CD4-positive, alpha-beta memory T cell (primary cell): ENCODE results near the gene AP3D1. TPM values are rescaled to one million over a fixed set of nuclear protein-coding genes. Genes with fewer than 3 reads are reported as not detected.

Experiments used
- CTCF ChIA-PET: fragments of 350-600 bp; sonication (Branson Sonifier 250); formaldehyde crosslinking; loops from one replicate; lab custom pipeline; 2021; ENCODE audit warnings: inconsistent platforms; ENCODE audit not compliant: partially characterized antibody; lab: Charles Lee
- POLR2A ChIA-PET: fragments of 350-600 bp; sonication (Branson Sonifier 250); formaldehyde crosslinking; loops from one replicate; lab custom pipeline; 2021; ENCODE audit not compliant: partially characterized antibody; lab: Charles Lee
- DNase-seq, 5 donors: peaks; one replicate each; pipeline versions ENCODE4 v3.0.0 to v3.0.0-alpha.2; 2020 to 2022; ENCODE audit warnings: mixed read lengths in 1 of 5
- H3K27ac ChIP-seq: one replicate; pipeline ENCODE4 v1.7.0; 2013; ENCODE audit warnings: low read depth, low read length
- H3K27me3 ChIP-seq: 2 replicates; pipeline ENCODE4 v1.7.0; 2013; ENCODE audit warnings: mild to moderate bottlenecking, low read length, moderate library complexity; ENCODE audit not compliant: insufficient read depth
- H3K36me3 ChIP-seq: 2 replicates; pipeline ENCODE4 v1.7.0; 2013; ENCODE audit warnings: mild to moderate bottlenecking, low read length, moderate library complexity; ENCODE audit not compliant: insufficient read depth
- H3K4me1 ChIP-seq: 2 replicates; pipeline ENCODE4 v1.7.0; 2013; ENCODE audit warnings: mild to moderate bottlenecking, low read length, moderate library complexity; ENCODE audit not compliant: insufficient read depth
- H3K4me3 ChIP-seq, 2 donors: one replicate each; pipeline ENCODE4 v1.7.0; 2013; ENCODE audit warnings: low read length in 2 of 2, mild to moderate bottlenecking in 1 of 2
- H3K9me3 ChIP-seq, 2 donors: one replicate each; pipeline ENCODE4 v1.7.0; 2013; ENCODE audit warnings: low read length in 2 of 2, control low read depth in 1 of 2; ENCODE audit not compliant: control insufficient read depth in 1 of 2
- H3K27ac Mint-ChIP-seq, 7 donors: one replicate each; pipeline ENCODE4 v1.8.0; 2020 to 2021; ENCODE audit warnings: mixed read lengths in 7 of 7, mild to moderate bottlenecking in 6 of 7, inconsistent platforms in 3 of 7, moderate library complexity in 3 of 7
- H3K27me3 Mint-ChIP-seq, 2 donors: one replicate each; pipeline ENCODE4 v1.8.0; 2020 to 2021; ENCODE audit warnings: mixed read lengths in 2 of 2
- H3K36me3 Mint-ChIP-seq, 2 donors: one replicate each; pipeline ENCODE4 v1.8.0; 2020 to 2021; ENCODE audit warnings: mixed read lengths in 2 of 2, inconsistent platforms in 1 of 2, mild to moderate bottlenecking in 1 of 2
- H3K4me1 Mint-ChIP-seq, 4 donors: one replicate each; pipeline ENCODE4 v1.8.0; 2020 to 2021; ENCODE audit warnings: mixed read lengths in 4 of 4, mild to moderate bottlenecking in 1 of 4
- H3K4me3 Mint-ChIP-seq, 8 donors: one replicate each; pipeline ENCODE4 v1.8.0; 2020 to 2021; ENCODE audit warnings: mixed read lengths in 8 of 8, mild to moderate bottlenecking in 7 of 8, moderate library complexity in 6 of 8, inconsistent platforms in 3 of 8
- H3K9me3 Mint-ChIP-seq, 8 donors: one replicate each; pipeline ENCODE4 v1.8.0; 2020 to 2021; ENCODE audit warnings: mixed read lengths in 8 of 8, mild to moderate bottlenecking in 5 of 8, inconsistent platforms in 3 of 8, moderate library complexity in 1 of 8
- intact Hi-C: fragments of 100-400 bp; cut with micrococcal nuclease; formaldehyde crosslinking; loops from one replicate; pipeline ENCODE4 v1.15.1; 2023
- polyA plus RNA-seq, 2 donors: library from polyadenylated mRNA; unstranded; fragments of 300-500 nt; fragmentation: Illumina TruSeq; gene quantifications; one replicate each; pipeline ENCODE4 v1.2.3, GENCODE V29; 2021
- total RNA-seq, 2 experiments: library from RNA; stranded (reverse); gene quantifications; one replicate each; pipeline ENCODE4 v1.2.3, GENCODE V29; 2021

Gene AP3D1
- total and polyA plus RNA-seq, 4 experiments from 2014 or later, result 6.7 to 87.2 (median 69.8) TPM

DNA sequence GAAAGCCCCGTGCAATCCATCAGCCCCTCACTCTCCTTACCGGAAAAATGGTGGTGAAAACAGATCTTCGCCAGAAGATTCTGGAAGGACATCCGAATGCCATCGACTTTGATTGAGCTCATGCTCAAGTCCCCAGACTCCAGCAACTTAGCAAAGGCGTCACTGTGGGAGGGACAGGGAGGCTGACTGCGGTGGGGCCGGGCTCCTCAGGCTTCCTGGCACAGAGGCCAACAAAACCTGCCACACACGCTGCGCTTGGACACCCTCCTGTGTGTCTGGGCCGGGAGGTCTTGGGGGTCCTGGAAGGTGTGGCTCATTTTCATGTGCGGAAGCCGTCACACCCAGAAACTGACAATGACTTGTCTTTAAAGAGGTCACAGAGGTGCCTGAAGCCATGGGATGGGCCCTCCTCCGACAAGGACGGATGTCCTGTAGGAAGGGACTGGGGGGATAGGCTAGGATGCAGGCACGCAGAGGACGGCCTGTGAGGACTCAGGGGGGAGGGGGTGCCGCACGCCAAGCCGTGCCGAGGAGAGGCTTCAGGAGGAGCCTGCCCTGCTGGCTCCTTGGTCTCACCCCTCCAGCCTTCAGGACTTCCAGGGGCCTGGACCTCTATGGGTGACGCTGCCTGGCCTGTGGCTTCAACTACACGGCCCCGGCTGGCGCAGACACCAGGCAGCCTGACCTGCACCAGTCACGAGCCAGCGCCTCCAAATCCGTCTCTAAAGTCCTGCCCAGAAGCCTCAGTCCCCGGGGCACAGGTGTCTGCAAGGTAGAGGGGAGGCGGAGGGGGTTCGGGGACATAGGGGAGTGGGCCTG lies 42.1 kb downstream of the AP3D1 start:
- Histone ChIP-seq H3K27ac (no peak overlapping the region), H3K27me3 (no peaks in the 10 kb centered on the region), H3K4me3 (no peak overlapping the region), H3K9me3 (no peaks in the 10 kb centered on the region), H3K36me3 (peaks cover 56% of the 10 kb centered on the region), H3K4me1 (no peaks in the 10 kb centered on the region)
- Mint-ChIP-seq H3K9me3 (peaks cover 0 to 9% (median 2%) of the 10 kb centered on the region in 8 donors), H3K27me3 (no peaks in the 10 kb centered on the region), H3K4me1 (peaks cover 0 to 11% (median 8%) of the 10 kb centered on the region in 4 donors), H3K27ac (peak overlapping the region in 1 of 7 donors; percentile 6), H3K36me3 (peaks cover 53 to 58% of the 10 kb centered on the region in 2 donors), H3K4me3 (no peak overlapping the region)
- intact Hi-C loops, result no loop called here
- ChIA-PET CTCF (no interaction called here), POLR2A (interaction anchor here (1.2 to 1.4 kb wide), 2 partner anchors 19 to 39 kb away, joined by 4 read pairs; no protein-coding TSS in a partner anchor)
- no peak for DNase-seq

DNA sequence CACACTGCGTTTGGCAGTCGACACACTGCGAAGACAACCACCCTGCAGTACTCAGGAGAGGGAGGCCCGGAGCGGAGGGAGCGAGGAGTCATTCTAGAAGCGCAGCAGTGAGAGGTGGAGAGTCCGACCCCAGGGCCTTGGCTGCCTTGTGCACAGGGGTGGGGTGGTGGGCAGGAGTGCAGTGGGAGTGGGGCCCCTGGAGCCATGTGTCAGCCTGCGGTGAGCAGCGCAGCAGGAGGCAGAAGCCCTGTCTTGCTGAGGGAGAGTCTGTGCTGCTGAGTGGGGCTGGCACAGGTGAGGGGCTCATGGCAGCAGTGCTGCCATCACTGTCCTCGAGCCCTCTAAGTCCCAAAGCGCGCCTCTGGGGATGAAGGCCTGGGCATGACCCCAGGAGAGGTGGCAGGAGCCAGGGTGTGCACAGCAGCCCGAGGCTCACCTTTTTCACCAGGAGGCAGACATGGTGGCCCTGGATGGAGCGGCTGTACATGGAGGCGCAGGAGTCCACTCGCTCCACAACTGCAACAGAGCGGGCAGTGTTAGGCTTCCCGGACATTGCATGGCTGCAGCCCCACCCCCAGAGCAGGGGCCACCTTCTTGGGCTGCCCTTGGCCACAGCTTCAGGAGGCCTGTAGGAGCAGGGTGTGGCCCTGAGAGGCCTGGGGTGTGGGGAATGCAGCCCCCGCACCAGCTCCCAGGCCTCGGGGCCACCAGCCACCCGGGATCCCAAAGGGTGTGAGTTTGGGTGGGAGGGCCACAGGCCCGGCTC lies 42.9 kb downstream of the AP3D1 start:
- Mint-ChIP-seq H3K36me3 (peaks cover 55 to 60% of the 10 kb centered on the region in 2 donors), H3K9me3 (peaks cover 0 to 9% (median 2%) of the 10 kb centered on the region in 8 donors), H3K4me3 (no peak overlapping the region), H3K27me3 (no peaks in the 10 kb centered on the region), H3K4me1 (peaks cover 0 to 12% (median 8%) of the 10 kb centered on the region in 4 donors), H3K27ac (no peak overlapping the region)
- no peak overlapping the region for H3K4me3 ChIP-seq
- peaks cover 48% of the 10 kb centered on the region for H3K36me3 ChIP-seq
- H3K9me3 ChIP-seq, result no peaks in the 10 kb centered on the region
- ChIA-PET POLR2A (no interaction called here), CTCF (no interaction called here)
- no peak overlapping the region for H3K27ac ChIP-seq
- DNase-seq, result no peak
- intact Hi-C loops, result no loop called here
- no peaks in the 10 kb centered on the region for H3K27me3 ChIP-seq
- no peaks in the 10 kb centered on the region for H3K4me1 ChIP-seq

DNA sequence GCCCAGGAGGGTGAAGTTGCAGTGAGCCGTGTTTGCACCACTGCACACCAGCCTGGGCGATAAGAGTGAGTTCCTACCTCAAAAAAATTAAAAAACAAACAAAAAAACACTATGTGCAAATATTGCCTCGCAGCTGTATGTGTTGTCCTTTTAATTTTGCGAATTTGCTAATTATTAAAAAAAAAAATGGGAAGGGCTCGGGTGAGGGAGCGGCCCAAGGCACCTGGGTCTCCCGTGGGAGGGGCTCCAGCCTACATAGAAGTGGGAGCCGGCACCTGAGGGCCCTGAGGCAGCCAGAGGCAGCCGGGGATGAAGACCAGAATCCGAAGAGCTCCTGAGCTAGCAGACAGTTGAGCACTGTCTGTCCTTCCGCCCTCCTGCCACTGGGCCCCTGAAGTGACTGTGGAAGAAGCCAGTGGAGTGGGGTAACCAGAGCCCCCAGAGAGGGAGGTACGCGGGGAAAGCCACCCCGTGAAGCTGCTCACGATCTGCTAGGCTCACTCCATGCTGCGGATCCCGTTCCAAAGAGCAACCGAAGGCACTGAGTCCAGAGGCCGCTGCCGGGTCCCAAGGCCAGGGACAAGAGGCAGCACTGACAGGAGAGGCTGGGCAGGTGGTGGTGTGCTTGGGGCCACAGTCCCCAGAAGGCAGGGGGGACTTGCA lies 48.2 kb downstream of the AP3D1 start:
- no peak for DNase-seq
- intact Hi-C loops, result no loop called here
- ChIA-PET CTCF (interaction anchor here (1.0 kb wide), 1 partner anchor 83 kb away, joined by 3 read pairs; no protein-coding TSS in a partner anchor), POLR2A (no interaction called here)
- no peak overlapping the region for H3K4me3 ChIP-seq
- H3K9me3 Mint-ChIP-seq, result peaks cover 0 to 9% (median 2%) of the 10 kb centered on the region in 8 donors
- no peaks in the 10 kb centered on the region for H3K27me3 Mint-ChIP-seq
- no peaks in the 10 kb centered on the region for H3K9me3 ChIP-seq
- no peak overlapping the region for H3K4me3 Mint-ChIP-seq
- H3K36me3 Mint-ChIP-seq, result peaks cover 46 to 47% of the 10 kb centered on the region in 2 donors
- H3K36me3 ChIP-seq, result peaks cover 29% of the 10 kb centered on the region
- H3K4me1 Mint-ChIP-seq, result peaks cover 0 to 10% (median 6%) of the 10 kb centered on the region in 4 donors
- H3K27me3 ChIP-seq, result no peaks in the 10 kb centered on the region
- no peaks in the 10 kb centered on the region for H3K4me1 ChIP-seq
- peak overlapping the region in 1 of 7 donors; percentile 29 for H3K27ac Mint-ChIP-seq
- no peak overlapping the region for H3K27ac ChIP-seq

DNA sequence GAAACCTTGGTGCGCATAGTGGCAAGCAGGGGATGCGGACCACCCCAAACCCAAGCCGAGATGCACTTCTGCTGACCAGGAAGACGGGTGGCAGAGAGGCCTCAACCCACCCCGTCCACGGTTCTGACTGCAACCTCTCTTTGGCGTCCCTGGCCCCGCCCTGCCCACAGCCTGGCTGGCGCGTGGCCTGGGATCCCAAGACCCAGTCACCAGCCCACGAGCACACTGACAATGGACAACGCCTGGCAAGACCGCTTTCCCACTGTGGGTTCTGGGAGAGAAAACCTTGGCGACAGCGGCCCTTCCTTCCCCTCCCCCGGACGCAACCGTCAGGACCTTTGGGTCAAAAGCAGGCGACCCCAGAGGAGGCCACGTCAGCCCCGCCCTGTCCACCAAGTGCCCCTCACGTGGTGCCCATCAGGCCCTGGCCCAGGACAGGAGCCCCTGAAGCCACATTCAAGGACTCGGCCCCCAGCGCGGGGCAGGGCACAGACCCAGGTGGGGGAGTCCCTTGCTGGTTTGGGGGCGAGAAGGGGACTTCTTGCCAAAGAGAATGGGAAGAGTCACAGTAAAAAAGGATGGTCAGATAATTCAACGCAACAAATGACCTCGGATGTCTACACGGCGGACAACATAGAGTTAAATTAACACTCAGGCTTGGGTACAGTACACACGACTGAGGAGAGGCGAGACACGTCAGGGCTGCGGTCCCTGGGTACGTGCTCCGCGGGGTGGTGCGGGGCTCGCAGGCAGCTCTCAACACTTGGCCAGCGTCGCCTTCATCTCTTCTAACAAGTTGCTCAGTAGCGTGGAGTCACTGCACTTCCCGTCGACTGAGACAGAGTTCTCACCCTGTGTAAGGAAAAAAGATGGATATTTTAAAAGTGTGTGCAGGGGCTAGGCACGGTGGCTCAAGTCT lies 49.7 kb downstream of the AP3D1 start:
- no peaks in the 10 kb centered on the region for H3K9me3 ChIP-seq
- POLR2A ChIA-PET, result no interaction called here
- intact Hi-C loops, result no loop called here
- Mint-ChIP-seq H3K4me1 (peaks cover 4 to 22% (median 9%) of the 10 kb centered on the region in 4 donors), H3K27ac (peak overlapping the region in 3 of 7 donors; percentile 12 to 80 (median 69)), H3K9me3 (peaks cover 0 to 9% (median 2%) of the 10 kb centered on the region in 8 donors), H3K27me3 (no peaks in the 10 kb centered on the region), H3K36me3 (peaks cover 34 to 40% of the 10 kb centered on the region in 2 donors), H3K4me3 (peak overlapping the region in 1 of 8 donors; percentile 48)
- no peak for DNase-seq
- H3K4me1 ChIP-seq, result peaks cover 11% of the 10 kb centered on the region
- H3K36me3 ChIP-seq, result peaks cover 23% of the 10 kb centered on the region
- H3K27ac ChIP-seq, result no peak overlapping the region
- no peaks in the 10 kb centered on the region for H3K27me3 ChIP-seq
- CTCF ChIA-PET, result interaction anchor here (1.0 kb wide), 1 partner anchor 81 kb away, joined by 3 read pairs; no protein-coding TSS in a partner anchor
- H3K4me3 ChIP-seq, result no peak overlapping the region

DNA sequence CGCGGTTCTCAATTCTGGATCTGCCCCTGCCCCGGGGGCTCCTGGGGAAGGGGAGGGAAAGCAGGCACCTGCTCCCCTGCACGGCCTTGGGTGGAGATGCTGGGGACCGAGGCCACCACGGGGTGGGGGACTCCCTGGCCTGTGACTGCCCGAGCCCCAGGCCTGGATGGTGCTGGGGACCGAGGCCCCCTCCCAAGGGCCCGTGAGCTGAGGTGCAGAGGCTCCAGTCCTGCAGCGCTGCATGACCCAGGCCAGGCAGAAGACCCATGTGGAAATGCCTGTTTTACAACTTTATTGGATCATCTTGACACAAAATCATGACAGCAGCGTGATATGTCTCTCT lies 50.7 kb downstream of the AP3D1 start:
- Histone ChIP-seq H3K4me1 (peaks cover 11% of the 10 kb centered on the region), H3K4me3 (no peak overlapping the region), H3K9me3 (no peaks in the 10 kb centered on the region), H3K27ac (no peak overlapping the region), H3K36me3 (peaks cover 23% of the 10 kb centered on the region), H3K27me3 (no peaks in the 10 kb centered on the region)
- Mint-ChIP-seq H3K4me1 (peaks cover 4 to 20% (median 11%) of the 10 kb centered on the region in 4 donors), H3K27me3 (no peaks in the 10 kb centered on the region), H3K4me3 (no peak overlapping the region), H3K9me3 (peaks cover 0 to 8% (median 2%) of the 10 kb centered on the region in 8 donors), H3K27ac (peak overlapping the region in 1 of 7 donors; percentile 46), H3K36me3 (peaks cover 24 to 35% of the 10 kb centered on the region in 2 donors)
- intact Hi-C loops, result no loop called here
- CTCF ChIA-PET, result no interaction called here
- no peak for DNase-seq
- POLR2A ChIA-PET, result no interaction called here

DNA sequence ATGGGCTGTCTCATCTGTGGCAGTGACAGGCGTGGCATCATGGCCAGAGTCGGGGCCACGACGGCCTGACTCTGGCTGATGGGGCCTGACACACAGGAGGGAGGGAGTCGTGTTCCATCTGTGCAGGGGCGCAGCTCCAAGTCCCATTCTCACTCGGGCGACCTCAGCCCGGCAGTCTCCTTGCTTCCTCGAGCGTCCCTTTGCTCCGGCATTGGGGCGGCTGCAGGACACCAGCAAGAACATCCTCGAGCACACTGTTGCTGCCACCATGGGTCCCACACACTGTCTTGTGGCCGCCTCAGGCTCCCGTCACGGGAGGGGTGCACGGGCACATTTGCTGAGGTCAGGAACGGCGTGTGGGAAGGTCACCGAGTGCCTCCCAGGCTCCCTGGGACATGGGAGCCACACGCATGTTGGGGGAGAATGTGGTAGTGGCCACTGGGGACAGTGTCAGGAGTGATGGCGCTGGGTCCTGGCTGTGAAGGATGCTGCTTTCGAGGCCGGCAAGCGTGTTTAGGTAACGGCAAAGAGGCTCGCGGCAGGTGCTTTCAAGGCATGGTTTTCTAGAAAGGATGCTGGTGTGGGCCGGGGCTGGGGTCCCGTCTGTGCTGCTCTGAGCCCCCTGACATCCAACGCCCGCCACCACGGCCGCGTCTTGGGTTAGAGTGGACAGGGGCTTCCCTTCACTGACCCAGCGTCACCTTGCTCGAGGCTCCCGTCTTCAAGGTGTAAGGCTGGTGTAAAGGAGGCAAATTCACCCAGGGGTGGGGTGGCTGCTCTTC lies 51.2 kb downstream of the AP3D1 start:
- H3K4me1 ChIP-seq, result peaks cover 11% of the 10 kb centered on the region
- no peak overlapping the region for H3K4me3 ChIP-seq
- Mint-ChIP-seq H3K4me3 (no peak overlapping the region), H3K36me3 (peaks cover 19 to 34% of the 10 kb centered on the region in 2 donors), H3K27me3 (no peaks in the 10 kb centered on the region), H3K27ac (peak overlapping the region in 1 of 7 donors; percentile 12), H3K9me3 (peaks cover 0 to 5% (median 2%) of the 10 kb centered on the region in 8 donors), H3K4me1 (peaks cover 4 to 21% (median 14%) of the 10 kb centered on the region in 4 donors)
- no peak overlapping the region for H3K27ac ChIP-seq
- ChIA-PET POLR2A (no interaction called here), CTCF (no interaction called here)
- H3K9me3 ChIP-seq, result no peaks in the 10 kb centered on the region
- DNase-seq, result no peak
- H3K27me3 ChIP-seq, result no peaks in the 10 kb centered on the region
- H3K36me3 ChIP-seq, result peaks cover 23% of the 10 kb centered on the region
- intact Hi-C loops, result no loop called here
